Kasumi-1 (cell line): ENCODE data around the gene EMC10.
A peak's percentile ranks its signal among the peaks of the same experiment; 100 is the strongest.
"Not testable (repeated sequence)": the region's sequence is repeated elsewhere in the genome, so short reads cannot be mapped to it uniquely, and the experiment has no call there.

Experiments
- DNase-seq, 2 experiments: peaks; one replicate each; lab custom pipeline; 2025; lab: John Stamatoyannopoulos, UW

The EMC10 gene

DNA sequence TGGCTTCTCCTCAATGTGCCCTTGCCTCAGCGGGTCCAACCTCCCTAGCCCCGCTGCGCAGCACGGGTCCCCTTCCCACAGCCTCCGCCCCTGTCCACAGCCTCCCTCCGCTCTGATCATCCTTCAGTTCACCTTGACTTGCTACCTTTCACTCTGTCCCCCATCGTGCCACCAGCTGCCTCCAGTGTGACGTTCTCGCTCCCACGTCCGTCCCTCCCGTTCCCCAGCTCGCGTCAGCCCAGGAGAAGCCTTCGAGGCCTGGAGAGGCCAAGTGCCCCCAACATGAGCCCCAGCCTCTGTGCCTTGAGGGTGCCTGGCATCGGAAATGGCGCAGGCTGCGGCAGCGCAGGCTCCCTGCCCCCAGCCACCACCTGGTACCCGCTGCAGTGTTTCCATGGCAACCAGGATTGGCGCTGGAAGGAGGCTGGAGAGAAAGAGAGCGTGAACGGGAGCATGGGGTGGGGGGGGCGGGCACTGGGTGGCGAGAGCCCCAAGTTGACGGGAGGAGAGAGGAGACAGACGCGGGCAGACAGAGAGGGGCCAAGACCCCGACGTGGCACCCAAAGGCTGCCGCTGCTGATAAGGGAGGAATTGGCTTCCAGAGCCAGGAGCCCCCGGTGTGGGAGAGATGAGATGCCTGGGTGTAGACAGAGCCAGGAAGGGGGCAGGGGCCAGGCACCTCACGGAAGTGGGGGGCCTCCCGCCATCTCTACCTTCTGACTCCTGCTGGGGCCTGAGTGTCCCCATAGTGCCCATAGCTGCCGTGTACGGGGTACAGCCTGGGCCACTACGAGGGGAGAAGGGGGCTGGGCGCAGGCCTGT lies 38.2 kb downstream of the EMC10 start:
- DNase-seq = no peak

DNA sequence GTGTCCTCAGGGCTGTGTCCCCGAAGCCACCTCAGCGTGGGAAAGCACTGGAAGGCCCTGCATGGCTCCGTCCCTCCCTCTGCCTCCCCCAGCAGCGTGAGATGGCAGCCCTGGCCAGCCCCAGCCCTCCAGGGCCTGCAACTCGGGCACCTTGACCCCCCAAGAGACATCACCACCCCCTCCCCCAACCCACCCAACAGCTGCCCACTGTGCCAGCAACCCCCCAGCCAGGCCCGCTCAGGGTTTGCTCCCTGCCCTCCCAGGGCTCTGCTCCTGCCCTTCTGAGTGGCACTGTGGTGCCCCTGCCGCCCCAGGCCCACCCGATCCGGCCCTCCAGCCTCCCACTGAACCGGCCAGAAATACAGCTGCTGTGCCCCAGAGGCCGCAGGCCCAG lies 38.9 kb downstream of the EMC10 start:
- DNase-seq = no peak

DNA sequence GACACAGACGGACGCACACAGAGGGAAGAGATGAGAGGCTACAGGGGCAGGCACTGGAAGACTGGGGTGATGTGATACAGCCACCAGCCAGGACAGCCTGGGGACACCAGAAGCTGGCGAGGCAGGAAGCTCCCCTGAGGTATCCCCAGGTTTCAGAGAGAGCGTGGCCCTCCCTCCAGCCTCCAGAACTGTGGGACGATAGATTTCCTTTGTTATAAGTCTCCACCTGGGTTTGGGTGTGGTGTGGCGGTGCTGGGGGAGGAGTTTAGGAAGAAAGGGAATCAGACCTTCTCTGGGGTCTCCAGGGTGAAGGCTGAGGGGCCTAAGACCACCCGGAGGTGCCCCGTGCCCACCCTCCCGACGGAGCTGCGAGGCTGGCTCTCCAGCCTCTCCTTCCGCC lies 40.1 kb downstream of the EMC10 start:
- no peak for DNase-seq

DNA sequence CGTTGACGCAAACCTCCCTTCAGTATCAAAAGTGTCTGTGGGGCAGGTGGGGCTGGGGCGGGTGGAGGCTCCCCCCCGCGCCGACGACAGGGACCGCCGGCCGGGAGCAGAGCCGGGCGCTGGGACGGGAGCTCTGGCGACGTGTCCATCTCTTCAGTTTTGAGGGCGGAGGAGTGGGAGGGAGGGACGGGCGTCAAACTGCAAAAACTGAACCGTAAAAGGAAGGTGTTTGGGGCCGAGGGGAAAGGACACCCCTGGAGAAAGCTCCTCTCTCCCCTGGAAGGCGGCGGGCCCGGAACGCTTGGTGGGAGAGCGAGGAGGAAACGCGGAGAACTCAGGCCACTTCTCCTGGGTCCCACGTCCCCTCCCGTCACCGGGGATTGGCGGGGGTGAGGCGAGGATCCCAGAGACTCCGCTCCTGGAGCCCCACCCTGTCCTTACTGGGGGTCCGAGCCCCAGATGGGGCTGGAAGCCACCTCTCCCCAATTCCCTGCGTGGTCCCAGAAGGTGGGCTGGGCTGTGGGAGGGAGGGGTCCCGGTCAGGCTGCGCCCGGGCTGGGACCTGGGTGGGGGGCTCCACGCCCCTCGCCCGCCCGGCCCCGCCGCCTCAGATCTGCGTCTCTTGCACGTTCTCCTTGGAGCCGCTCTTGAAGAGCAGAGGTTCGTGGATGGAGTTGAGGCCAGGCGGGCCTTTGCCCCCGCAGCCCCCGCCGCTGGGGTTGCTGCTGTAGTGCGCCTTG lies 40.8 kb downstream of the EMC10 start:
- no peak for DNase-seq

DNA sequence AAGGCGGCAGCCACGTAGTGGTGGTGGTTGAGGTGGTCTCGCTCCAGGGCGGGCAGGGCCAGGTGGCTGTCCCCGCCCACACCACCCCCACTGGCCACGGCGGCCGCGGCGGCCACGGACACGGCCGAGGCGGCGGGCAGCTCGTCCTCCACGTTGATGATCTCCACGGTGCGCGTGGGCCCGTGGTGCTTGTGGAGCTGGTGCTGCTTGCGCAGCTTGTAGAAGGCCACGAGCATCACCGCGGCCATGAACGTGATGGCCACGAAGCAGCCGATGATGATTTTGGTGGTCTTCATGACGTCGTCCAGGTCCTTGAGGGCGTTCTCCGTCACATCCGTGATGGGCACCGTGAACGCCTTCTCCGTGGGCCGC lies 41.4 kb downstream of the EMC10 start:
- DNase-seq = no peak

DNA sequence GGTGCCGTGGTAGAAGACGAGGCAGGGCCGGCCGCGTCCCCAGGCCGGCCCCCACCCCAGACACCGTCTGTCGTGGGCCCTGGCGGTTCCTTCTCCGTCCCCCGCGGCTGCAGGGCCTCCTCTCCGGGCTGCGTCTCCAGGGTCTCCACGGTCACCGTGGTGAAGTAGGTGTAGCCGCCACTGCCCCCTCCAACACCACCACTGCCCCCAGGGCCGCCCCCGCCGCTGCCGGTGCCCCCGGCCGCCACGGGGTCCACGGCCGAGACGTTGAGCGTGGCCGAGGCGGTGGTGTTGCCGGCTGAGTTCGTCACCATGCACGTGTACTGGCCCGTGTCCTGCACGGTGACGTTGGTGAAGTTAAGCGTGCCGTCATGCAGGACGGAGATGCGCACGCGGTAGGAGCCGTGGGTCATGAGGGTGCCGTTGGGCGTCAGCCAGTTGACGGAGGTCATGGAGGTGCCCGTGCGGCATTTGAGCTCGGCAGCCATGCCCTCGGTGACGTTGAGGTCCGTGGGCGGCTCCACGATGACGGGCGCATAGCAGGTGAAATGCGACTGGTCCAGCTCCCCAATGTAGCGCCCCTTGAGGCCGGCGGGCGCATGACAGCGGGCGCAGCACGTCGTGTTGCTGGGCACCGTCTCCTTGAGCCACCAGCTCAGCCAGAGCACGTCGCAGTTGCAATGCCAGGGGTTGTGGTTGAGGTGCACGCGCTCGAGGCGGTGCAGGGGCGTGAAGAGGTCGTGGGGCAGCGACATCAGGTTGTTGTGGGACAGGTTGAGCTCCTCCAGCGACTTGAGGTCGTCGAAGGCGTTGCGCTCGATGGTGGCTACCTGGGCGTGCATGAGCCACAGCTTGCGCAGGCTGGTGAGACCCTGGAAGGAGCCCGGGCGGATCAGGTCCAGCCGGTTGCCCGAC lies 42.0 kb downstream of the EMC10 start:
- no peak for DNase-seq

DNA sequence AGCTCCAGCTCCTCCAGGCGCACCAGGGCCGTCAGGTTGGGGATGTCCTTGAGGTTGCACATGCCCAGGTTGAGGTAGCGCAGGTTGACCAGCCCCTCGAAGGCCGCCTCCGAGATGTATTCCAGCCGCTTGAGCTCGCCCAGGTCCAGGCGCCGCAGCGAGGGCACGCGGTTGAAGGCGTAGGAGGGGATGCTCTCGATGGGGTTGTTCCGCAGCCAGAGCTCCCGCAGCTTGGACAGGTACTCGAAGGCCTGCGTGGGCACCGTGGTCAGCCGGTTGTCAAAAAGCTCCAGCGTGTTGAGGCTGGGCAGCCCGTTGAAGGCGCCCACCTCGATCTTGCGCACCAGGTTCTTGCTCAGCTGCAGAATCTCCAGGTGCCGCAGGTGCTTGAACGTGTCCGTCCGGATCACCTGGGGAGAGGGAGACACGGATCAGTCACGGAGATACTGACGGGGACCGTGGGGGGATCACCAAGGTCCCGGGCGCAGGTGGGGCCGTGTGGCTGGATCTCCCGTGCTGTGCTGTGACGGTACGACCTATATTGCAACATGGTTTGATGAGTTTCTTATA lies 42.8 kb downstream of the EMC10 start:
- no peak for DNase-seq

DNA sequence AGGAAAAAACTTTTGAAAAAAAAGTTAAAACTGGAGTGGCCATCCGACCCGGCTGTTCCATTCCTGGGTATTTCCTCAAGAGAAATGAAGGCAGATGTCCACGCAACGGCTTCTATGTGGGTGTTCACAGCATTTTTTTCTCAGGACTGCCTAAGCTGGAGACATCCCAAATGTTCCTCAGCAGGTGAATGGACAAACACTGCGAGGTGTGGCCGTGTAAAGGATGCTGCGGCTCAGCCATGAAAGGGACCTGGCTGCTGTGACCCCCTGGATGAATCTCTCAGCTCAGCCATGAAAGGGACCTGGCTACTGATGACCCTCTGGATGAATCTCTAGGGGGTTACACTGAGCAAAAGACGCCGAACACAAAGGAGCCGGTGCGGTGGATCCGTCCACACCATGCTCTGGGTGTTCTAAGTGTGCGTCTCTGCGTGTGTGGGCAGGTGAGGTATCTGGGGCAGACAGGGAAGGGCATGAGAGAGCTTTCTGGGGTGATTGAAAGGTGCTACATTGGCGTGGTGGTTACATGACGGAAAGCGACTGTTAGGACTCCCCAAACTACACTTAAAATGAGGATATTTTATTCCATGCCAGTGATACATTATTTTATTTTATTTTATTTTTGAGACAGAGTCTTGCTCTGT lies 44.6 kb downstream of the EMC10 start:
- DNase-seq = no peak

DNA sequence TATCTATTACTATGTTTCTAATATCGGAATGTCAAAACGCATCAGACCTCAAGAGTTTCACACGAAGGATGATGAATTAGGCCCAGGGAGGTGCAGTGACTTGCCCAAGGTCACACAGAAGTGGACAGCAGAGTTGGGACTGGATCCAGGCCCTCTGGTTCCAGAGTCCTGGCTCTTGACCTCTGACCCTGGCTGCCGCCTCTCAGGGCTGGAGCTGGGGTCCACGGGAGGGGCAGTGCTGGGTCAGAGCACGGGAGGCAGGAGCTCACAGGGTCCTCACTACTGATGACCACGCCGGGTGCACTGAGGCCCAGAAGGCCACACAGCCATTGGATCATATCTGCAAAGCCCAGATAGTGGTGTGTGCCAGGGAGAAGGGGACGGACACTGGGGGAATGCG lies 46.6 kb downstream of the EMC10 start:
- no peak for DNase-seq

DNA sequence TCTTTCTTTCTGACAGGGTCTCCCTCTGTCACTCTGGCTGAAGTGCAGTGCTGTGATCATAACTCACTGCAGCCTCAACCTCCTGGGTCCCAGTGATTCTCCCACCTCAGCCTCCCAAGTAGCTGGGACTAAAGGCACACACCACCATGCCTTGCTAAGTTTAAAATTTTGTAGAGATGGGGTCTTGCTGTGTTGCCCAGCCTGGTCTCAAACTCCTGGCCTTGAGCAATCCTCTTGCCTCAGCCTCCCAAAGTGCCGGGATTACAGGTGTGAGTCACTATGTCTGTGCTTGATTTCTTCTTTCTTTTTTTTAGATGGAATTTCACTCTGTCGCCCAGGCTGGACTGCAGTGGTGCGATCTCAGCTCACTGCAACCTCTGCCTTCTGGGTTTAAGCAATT lies 51.7 kb downstream of the EMC10 start:
- DNase-seq = not testable (repeated sequence)

DNA sequence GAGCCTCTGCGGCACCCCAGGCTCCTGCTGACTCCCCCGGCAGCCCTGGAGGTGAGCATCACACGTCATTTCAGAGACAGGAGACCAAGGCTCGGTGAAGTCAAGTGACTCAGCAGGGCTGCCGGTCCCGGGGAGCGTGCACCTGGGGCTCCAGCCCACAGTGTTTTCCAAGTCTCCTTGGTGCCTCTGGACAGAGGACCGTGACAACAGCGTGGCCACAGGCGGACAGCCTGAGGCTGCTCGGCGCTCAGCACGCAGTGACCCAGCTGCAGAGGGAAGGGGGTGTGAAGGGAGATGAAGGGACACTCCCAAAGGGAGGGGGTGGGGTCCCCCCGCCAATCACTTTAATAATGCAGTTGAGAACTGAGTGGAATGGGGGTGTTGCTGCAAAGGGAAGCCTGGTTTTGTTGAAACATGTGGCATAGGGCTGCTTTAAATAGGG lies 54.9 kb downstream of the EMC10 start:
- DNase-seq = no peak

DNA sequence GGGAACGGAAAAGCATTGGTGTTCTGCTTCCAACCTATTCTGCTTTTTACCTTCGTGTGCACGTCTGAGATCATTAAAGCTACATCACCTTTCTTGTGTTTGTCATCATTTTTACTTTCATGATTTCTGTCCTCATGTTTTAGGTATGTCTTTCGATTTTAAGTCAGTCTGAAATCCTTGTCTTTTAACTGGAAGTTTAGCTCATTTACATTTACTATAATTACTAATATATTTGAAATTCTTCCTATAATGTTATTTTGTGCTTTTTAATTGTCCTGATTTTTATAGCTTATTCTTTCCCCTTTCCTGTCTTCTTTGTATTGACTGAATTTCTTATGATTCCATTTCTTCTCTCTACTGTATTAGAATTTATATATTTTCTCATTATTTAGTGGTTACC lies 56.6 kb downstream of the EMC10 start:
- DNase-seq = no peak

DNA sequence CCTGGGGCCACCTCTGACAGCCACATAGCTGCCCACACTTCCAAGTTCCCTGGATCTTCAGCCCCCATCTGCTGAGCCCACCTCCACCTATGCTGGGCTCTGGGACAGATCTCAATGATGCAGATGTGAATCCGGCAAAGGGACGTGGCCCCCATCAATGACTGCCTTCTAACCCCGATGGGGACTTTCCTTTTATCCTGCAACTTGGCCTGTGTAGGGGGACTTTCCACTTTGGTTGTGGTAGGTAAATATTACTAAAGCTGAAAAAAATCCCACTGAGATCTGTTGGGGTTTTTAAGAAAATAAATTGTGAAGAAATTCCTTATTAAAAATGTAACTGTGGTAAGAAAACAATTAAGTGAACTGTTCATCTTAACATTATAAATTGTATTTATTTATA lies 58.2 kb downstream of the EMC10 start:
- DNase-seq = no peak

DNA sequence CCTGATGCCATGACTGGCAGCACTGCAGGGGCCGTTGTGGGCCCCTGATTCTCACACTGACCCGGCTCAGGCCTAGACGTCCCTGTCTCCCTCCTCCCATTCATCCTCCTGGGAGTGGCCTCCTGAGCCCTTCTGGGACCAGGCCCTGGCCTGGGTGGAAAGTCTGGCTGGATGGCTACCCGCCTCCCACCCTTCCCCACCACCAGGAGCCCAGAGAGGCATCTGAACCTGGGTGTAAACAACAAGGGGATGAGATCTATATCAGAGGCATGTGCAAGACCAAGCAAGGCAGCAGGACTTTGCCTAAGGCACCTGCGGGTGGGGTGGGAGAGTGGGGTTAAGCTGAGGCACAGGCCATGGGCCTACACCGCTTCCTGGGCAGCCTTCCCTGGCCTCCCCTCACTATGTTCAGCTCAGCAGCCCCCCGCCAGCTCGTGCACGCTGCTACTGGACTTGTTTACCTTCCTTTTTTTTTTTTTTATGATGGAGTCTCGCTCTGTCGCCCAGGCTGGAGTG lies 59.4 kb downstream of the EMC10 start:
- no peak for DNase-seq

DNA sequence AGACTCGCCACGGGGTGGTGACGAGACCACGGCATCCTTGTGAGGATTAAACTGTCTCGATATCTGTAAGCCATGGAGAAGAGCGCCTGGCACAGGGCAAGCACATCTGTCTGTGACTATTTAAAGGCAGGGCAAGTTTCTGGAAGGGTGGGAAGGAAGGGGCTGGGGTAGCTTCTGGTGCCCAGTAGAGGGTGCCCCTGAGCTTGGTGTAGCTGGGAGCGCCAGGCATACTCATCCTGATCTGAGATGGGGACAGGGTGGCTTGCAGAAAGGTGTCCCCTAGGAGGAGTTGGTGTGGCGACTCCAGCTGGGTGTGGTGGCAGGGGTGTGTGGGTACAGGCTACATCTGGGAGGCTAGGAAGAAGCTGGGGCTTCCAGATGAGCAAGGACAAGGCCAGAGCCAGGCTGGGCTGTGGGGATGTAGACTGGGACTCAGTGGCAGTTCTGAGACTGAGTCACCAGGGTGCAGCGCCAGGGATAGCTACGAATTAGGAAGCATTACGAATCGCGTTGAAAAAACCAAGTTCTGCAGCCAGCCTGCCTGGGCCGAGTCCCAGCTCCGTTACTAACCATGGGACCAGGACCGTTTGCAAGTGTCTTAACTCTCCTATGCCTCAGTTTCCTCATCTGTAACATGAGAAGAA lies 60.5 kb downstream of the EMC10 start:
- peak in 1 of 2 experiments; percentile 22 for DNase-seq

DNA sequence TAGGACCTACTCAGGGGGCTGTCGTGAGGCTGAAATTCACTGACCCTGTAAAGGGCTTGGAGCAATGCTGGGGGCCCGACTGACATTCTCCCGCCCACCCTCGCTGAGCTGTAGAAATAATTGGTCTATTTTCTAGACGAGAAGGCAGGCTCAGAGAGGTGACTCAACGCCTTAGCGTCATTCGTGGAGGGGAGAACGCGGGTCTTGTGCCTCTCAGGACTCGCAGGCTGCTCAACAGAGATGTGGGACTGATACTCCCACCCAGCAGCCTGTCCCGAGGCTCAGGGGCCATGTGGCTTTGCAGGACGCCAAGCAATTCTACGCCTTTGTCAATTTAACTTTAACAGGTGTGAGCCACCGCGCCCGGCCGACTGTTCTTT lies 61.0 kb downstream of the EMC10 start:
- DNase-seq = no peak

DNA sequence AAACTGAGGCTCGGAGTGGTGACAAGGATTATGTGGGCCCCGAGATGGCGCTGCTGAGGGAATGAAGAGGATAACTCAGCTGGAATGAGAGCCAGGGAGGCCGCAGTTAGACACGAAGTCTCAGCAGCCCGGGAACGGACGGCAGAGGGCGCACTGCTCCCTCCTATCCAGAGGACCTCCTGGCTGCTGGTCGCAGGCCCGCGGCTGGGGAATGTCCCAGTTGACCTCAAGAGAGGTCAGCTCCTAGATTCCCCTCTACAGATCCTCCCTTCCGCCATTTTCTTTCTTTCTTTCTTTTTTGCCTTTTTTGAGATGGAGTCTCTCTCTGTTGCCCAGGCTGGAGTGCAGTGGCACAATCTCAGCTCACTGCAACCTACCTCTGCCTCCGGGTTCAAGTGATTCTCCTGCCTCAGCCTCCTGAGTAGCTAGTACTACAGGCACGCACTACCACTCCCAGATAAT lies 61.5 kb downstream of the EMC10 start:
- peak; percentile 65 to 75 for DNase-seq
